OCI-LY7 (cell line): ENCODE measurements around the gene IRF8. TPM values are rescaled to one million over a fixed set of nuclear protein-coding genes. Genes with fewer than 3 reads are reported as not detected.
"Not testable (repeated sequence)": the region's sequence is repeated elsewhere in the genome, so short reads cannot be mapped to it uniquely, and the experiment has no call there.

Source experiments
- BruUV-seq: library from RNA; stranded (reverse); fragments of 400-500 nt; replicated peaks from 2 replicates; lab custom pipeline; 2021; lab: Mats Ljungman, UMichigan
- CTCF ChIA-PET: fragments of 300-600 bp; sonication (Branson Sonifier 250); formaldehyde crosslinking; loops from one replicate; lab custom pipeline; 2022; ENCODE audit warnings: antibody characterized with exemption; ENCODE audit not compliant: unreplicated experiment; lab: Charles Lee
- POLR2A ChIA-PET: fragments of 300-600 bp; sonication (Branson Sonifier 250); formaldehyde crosslinking; loops from one replicate; lab custom pipeline; 2022; ENCODE audit warnings: antibody characterized with exemption; lab: Charles Lee
- DNase-seq: peaks from one replicate; pipeline ENCODE4 v3.0.0-alpha.2; 2015; ENCODE audit warnings: low spot score
- H2AFZ ChIP-seq: fragments of 200-600 bp; sonication (generic), shearing (Covaris generic); 2 replicates; pipeline ENCODE4 v1.6.1; 2014; ENCODE audit warnings: mild to moderate bottlenecking, antibody characterized with exemption, low read length, moderate library complexity
- H3K27ac ChIP-seq: fragments of 200-600 bp; sonication (generic); 2 replicates; pipeline ENCODE4 v1.5.1; 2014; ENCODE audit warnings: mixed run types, low read depth, mild to moderate bottlenecking, moderate library complexity, low read length, inconsistent platforms; ENCODE audit not compliant: poor library complexity, severe bottlenecking
- H3K36me3 ChIP-seq: fragments of 200-600 bp; sonication (generic); 2 replicates; pipeline ENCODE4 v1.6.1; 2014; ENCODE audit warnings: mild to moderate bottlenecking, antibody characterized with exemption, low read length, moderate library complexity, mixed read lengths; ENCODE audit not compliant: insufficient read depth
- H3K4me1 ChIP-seq: fragments of 200-600 bp; sonication (generic); 2 replicates; pipeline ENCODE4 v1.5.1; 2014; ENCODE audit warnings: mild to moderate bottlenecking, low read length; ENCODE audit not compliant: insufficient read depth, poor library complexity, severe bottlenecking
- H3K4me2 ChIP-seq: fragments of 200-600 bp; sonication (generic); 2 replicates; pipeline ENCODE4 v1.6.1; 2014; ENCODE audit warnings: mild to moderate bottlenecking, low read length
- H3K4me3 ChIP-seq: fragments of 200-600 bp; sonication (generic); 2 replicates; pipeline ENCODE4 v1.5.1; 2014; ENCODE audit warnings: mild to moderate bottlenecking, low read depth, low read length; ENCODE audit not compliant: poor library complexity, severe bottlenecking
- H3K79me2 ChIP-seq: fragments of 200-600 bp; sonication (generic); 2 replicates; pipeline ENCODE4 v1.6.1; 2016; ENCODE audit warnings: low read depth, mild to moderate bottlenecking, low read length, moderate library complexity, mixed read lengths; ENCODE audit not compliant: insufficient read depth
- H3K9me2 ChIP-seq: fragments of 200-600 bp; sonication (generic); 2 replicates; pipeline ENCODE4 v1.6.1; 2016; ENCODE audit warnings: mild to moderate bottlenecking, low read length, mixed read lengths; ENCODE audit not compliant: insufficient read depth
- H3K9me3 ChIP-seq: fragments of 200-600 bp; sonication (generic); 2 replicates; pipeline ENCODE4 v1.6.1; 2014; ENCODE audit warnings: mild to moderate bottlenecking, mixed run types, low read length, mixed read lengths
- H4K20me1 ChIP-seq: fragments of 200-600 bp; sonication (generic); 2 replicates; pipeline ENCODE4 v1.6.1; 2014; ENCODE audit warnings: mild to moderate bottlenecking, antibody characterized with exemption, low read length, moderate library complexity, mixed read lengths; ENCODE audit not compliant: insufficient read depth
- EZH2phosphoT487 ChIP-seq: fragments of 200-600 bp; sonication (generic); IDR thresholded peaks from 2 replicates; pipeline ENCODE4 v1.6.1; 2018; ENCODE audit warnings: low read depth, borderline replicate concordance, mild to moderate bottlenecking, mixed run types, antibody characterized with exemption, low read length, moderate library complexity, mixed read lengths
- intact Hi-C: fragments of 100-400 bp; cut with micrococcal nuclease; formaldehyde crosslinking; loops from one replicate; pipeline ENCODE4 v1.10.0; 2022; ENCODE audit not compliant: unreplicated experiment
- total RNA-seq, 2 experiments: library from RNA; depleted of rRNA in 1 of 2; stranded (reverse); fragments of >200 nt in 1 of 2; shearing (Covaris generic) in 1 of 2; gene quantifications; 2 replicates each; pipeline ENCODE4 v1.2.3, GENCODE V29; 2014 to 2022
- TF ChIP-seq, protein P1 (sequence below): fragments of 200-600 bp; sonication (generic); conservative IDR thresholded peaks from 2 replicates; pipeline ENCODE4 v1.5.1; 2014; ENCODE audit warnings: mild to moderate bottlenecking, antibody characterized with exemption, low read length, moderate library complexity, mixed read lengths

The IRF8 gene
- total RNA-seq, 2 experiments from 2014 or later = 181 to 224 TPM

DNA sequence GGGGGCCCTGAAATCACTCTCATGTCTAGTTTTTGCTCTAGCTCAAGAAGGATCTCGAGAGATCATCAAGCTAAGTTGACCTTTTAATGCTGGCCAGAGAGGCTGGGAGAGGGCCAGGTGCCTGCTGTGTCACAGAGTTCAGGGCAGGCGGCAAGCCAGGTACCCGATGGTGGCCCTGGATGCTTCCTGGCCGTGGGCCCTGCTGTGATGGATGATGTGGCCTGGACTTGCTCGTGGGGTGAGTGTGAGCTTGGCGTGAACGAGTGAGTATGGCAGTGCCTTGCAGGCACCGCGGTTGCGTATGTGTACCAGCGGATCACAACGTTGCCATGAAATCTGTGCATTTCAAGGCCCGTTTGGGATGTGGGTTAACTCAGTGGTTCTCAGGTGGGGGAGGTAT, 7.4 kb downstream of the IRF8 start:
- H3K27ac ChIP-seq = peak overlapping the region; percentile 99
- H3K9me2 ChIP-seq = no peaks in the 10 kb centered on the region
- H3K36me3 ChIP-seq = peaks cover 88% of the 10 kb centered on the region
- TF ChIP-seq, protein P1, sequence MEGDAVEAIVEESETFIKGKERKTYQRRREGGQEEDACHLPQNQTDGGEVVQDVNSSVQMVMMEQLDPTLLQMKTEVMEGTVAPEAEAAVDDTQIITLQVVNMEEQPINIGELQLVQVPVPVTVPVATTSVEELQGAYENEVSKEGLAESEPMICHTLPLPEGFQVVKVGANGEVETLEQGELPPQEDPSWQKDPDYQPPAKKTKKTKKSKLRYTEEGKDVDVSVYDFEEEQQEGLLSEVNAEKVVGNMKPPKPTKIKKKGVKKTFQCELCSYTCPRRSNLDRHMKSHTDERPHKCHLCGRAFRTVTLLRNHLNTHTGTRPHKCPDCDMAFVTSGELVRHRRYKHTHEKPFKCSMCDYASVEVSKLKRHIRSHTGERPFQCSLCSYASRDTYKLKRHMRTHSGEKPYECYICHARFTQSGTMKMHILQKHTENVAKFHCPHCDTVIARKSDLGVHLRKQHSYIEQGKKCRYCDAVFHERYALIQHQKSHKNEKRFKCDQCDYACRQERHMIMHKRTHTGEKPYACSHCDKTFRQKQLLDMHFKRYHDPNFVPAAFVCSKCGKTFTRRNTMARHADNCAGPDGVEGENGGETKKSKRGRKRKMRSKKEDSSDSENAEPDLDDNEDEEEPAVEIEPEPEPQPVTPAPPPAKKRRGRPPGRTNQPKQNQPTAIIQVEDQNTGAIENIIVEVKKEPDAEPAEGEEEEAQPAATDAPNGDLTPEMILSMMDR = no peak
- TF ChIP-seq EZH2phosphoT487 = no peak
- H3K9me3 ChIP-seq = no peaks in the 10 kb centered on the region
- peaks cover 92% of the 10 kb centered on the region for H3K4me1 ChIP-seq
- H4K20me1 ChIP-seq = no peaks in the 10 kb centered on the region
- no peak for DNase-seq
- no peak overlapping the region for H2AFZ ChIP-seq
- intact Hi-C loops = loop anchor here (10.0 kb wide), 2 partner anchors 1312 to 1478 kb away; partner anchors contain the start of gene FBXO31
- peak overlapping the region; percentile 85 for H3K4me2 ChIP-seq
- POLR2A ChIA-PET = interaction anchor here (0.7 to 1.1 kb wide), 2 partner anchors 9 to 37 kb away, joined by 3 read pairs; no protein-coding TSS in a partner anchor
- H3K79me2 ChIP-seq = peaks cover 85% of the 10 kb centered on the region
- BruUV-seq = no TSS peak
- CTCF ChIA-PET = interaction anchor here (0.5 kb wide), 1 partner anchor 85 kb away, joined by 3 read pairs; no protein-coding TSS in a partner anchor
- peak overlapping the region; percentile 96 for H3K4me3 ChIP-seq

DNA sequence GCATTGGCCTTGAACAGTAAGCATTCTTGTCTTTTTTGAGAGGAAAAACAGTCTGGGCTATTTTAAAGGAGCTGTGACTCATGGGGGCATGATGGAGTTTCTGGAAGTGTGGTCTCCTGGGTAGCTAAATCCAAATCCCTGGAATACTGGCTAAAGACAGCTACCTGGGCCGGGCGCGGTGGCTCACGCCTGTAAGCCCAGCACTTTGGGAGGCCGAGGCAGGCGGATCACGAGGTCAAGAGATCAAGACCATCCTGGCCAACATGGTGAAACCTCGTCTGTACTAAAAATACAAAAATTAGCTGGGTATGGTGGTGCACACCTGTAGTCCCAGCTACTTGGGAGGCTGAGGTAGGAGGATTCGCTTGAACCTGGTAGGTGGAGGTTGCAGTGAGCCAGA, 8.3 kb downstream of the IRF8 start:
- peaks cover 94% of the 10 kb centered on the region for H3K4me1 ChIP-seq
- intact Hi-C loops = loop anchor here (10.0 kb wide), 2 partner anchors 1312 to 1478 kb away; partner anchors contain the start of gene FBXO31
- DNase-seq, H4K20me1 ChIP-seq, H3K9me3 ChIP-seq, BruUV-seq, H3K9me2 ChIP-seq, CTCF ChIA-PET, H2AFZ ChIP-seq: not testable (repeated sequence)
- H3K4me3 ChIP-seq = peak overlapping the region; percentile 96
- peaks cover 88% of the 10 kb centered on the region for H3K36me3 ChIP-seq
- POLR2A ChIA-PET = interaction anchor here (4.1 kb wide), 1 partner anchor 8 kb away, joined by 27 read pairs; the partner anchor contains the start of gene IRF8
- peak overlapping the region; percentile 85 for H3K4me2 ChIP-seq
- H3K79me2 ChIP-seq = peaks cover 85% of the 10 kb centered on the region
- H3K27ac ChIP-seq = peak overlapping the region; percentile 99

- Histone ChIP-seq H4K20me1 (no peaks in the 10 kb centered on the region), H3K9me3 (no peaks in the 10 kb centered on the region), H3K27ac (peak overlapping the region; percentile 99), H3K36me3 (peaks cover 89% of the 10 kb centered on the region), H3K4me3 (peak overlapping the region; percentile 62), H3K79me2 (peaks cover 85% of the 10 kb centered on the region), H3K4me2 (peak overlapping the region; percentile 85), H3K4me1 (peaks cover 99% of the 10 kb centered on the region), H2AFZ (no peak overlapping the region), H3K9me2 (no peaks in the 10 kb centered on the region)
- TF ChIP-seq, protein P1 = no peak
- no peak for TF ChIP-seq EZH2phosphoT487
- BruUV-seq = no TSS peak
- peak; percentile 93 for DNase-seq
- CTCF ChIA-PET = interaction anchor here (1.9 kb wide), 1 partner anchor 9 kb away, joined by 5 read pairs; no protein-coding TSS in a partner anchor
- POLR2A ChIA-PET = interaction anchor here (0.5 to 4.1 kb wide), 6 partner anchors 9 to 349 kb away, joined by 3 to 27 read pairs (median 4); partner anchors contain the start of gene IRF8
- intact Hi-C loops = loop anchor here (1.0 to 10.0 kb wide), 3 partner anchors 9 to 1476 kb away; partner anchors contain the start of genes FBXO31 and IRF8
These were observed 9.5 kb downstream of the IRF8 start for GRCh38 chr16:85908444-85908843.
